Measurements from ENCODE around the gene KHDRBS1.
"Not testable (repeated sequence)": the region's sequence is repeated elsewhere in the genome, so short reads cannot be mapped to it uniquely, and the experiment has no call there.

KHDRBS1 gene

GRCh38 chr1:32014199-32014947 is 705 bp downstream of the KHDRBS1 start:
- no peak for DNase-seq

- DNase-seq, result no peak
Measured at GRCh38 chr1:32014948-32015273, 1.2 kb downstream of the KHDRBS1 start.

GRCh38 chr1:32020339-32020738 is 6.7 kb downstream of the KHDRBS1 start:
- no peak for DNase-seq

DNA sequence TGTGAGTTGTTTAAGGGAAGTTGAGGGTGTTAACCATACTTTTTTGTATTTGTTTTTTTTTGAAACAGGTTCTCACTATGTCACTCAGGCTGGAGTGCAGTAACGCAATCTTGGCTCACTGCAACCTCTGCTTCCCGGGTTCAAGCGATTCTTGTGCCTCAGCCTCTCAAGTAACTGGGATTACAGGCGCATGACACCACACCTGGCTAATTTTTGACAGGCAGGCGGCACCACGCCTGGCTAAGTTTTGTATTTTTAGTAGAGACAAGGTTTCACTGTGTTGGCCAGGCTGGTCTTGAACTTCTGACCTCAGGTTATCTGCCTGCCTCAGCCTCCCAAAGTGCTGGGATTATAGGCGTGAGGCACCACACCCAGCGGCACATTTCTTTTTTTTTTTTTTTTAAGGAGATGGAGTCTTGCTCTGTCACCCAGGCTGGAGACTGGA is 7.9 kb downstream of the KHDRBS1 start:
- DNase-seq, result not testable (repeated sequence)

DNA sequence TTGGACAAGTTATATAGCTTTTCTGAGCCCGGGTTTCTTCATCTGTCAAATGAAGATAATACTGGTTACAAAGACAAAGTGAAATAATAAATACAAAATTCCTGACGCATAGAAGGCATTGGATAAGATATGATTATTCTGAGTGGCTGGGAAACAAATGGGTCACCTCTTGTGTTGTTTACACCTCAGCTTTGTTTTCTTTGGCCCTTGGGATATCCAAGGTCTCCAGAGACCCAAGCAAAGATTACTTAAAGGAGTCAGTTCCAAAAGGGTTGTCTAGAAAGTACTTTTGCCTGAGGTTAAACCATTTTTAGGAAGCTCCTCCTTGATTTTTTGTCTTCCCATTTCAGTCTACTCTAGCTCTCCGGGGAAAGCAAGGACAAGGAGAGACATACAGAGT is 9.7 kb downstream of the KHDRBS1 start:
- no peak for DNase-seq

DNA sequence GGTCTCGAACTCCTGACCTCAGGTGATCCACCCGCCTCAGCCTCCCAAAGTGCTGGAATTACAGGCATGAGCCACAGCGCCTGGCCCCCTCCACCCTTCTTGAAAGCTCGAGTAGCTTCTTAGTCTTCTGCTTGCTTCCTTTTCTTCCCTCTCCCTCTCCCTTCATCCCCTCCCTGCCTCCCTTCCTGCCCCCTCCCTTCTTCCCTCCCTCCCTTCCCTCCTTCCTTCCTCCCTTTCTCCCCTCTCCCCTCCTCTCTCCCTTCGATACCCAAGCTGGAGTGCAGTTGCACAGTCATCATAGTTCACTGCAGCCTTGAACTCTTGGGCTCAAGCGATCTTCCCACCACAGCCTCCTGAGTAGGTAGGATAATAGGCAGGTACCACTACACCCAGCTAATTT is 11.8 kb downstream of the KHDRBS1 start:
- no peak for DNase-seq

DNA sequence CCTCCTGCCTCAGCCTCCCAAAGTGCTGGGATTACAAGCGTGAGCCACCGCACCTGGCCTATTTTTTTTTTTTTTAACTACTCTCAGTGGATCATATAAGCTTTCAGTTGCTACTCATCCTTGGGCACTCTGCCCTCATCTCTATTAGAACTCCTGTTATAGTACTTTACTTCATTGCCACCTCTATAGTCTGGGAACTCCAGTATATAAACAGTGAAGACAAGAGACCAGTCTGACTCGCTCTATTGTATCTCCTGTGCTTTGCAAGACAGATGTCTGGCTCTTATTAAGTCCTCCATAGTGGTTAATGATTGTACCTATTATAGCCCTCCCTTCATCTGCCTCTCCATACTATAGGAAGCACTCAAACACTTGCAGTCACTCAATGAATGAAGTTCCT is 15.1 kb downstream of the KHDRBS1 start:
- no peak for DNase-seq

DNA sequence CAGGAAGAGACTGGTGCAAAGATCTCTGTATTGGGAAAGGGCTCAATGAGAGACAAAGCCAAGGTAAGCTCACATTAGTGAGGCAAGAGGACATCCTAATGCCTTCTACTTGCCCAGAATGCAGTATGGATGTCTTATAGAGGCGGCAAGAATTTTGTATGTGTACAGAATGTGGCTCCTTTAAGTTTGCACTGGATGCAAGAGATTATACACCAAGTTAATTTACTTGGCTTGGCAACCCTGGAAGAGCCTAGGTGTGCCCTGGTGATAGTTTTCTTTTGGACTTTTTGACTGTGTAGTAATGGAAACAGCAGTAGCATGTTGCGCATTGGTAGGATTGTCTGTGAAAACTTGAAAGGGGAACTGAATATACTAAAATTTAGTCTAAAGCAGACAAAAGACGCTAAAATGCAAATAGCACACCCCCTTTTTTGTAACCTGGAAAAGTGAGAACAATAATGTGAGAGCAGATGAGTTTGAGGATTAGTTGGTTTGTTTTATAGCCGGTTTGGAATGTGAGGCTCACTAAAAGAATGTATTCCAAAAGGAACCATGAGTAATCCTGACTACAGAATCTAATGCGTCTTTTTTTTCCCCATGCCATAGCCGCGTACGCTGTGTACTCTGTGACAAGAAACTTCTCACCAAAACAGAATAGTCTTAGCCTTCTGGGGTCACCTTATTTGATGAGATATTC is 18.1 kb downstream of the KHDRBS1 start:
- no peak for DNase-seq

- no peak for DNase-seq
Measured at GRCh38 chr1:32032275-32032615, 18.6 kb downstream of the KHDRBS1 start.

GRCh38 chr1:32035119-32035518 is 21.5 kb downstream of the KHDRBS1 start:
- DNase-seq, result no peak

- no peak for DNase-seq
Measured at GRCh38 chr1:32040711-32041110, 27.0 kb downstream of the KHDRBS1 start.

- no peak for DNase-seq
Measured at GRCh38 chr1:32042330-32042729, 28.7 kb downstream of the KHDRBS1 start.

GRCh38 chr1:32044234-32044633 is 30.6 kb downstream of the KHDRBS1 start:
- no peak for DNase-seq

DNA sequence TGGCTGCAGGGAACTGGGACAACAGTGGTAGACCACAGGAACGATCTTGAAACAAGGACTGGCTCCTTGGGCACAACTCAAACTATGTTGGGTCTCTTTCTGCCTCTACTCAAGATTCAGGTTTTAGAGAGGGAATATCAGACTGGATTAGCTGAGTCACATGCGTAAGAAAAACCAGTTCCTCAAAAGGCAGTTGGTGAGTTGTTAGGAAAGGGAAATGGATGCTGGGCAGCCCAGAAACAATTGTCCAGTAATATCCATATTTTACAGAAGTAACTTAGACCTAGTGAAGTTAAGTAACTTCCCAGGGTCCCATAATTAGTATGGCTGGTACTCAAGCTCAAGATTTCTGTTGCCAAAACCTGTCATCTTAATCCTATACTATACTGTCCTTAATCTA is 32.1 kb downstream of the KHDRBS1 start:
- no peak for DNase-seq

- DNase-seq, result no peak
Measured at GRCh38 chr1:32047701-32048100, 34.0 kb downstream of the KHDRBS1 start.

- DNase-seq, result no peak
Measured at GRCh38 chr1:32048440-32048839, 34.8 kb downstream of the KHDRBS1 start.

DNA sequence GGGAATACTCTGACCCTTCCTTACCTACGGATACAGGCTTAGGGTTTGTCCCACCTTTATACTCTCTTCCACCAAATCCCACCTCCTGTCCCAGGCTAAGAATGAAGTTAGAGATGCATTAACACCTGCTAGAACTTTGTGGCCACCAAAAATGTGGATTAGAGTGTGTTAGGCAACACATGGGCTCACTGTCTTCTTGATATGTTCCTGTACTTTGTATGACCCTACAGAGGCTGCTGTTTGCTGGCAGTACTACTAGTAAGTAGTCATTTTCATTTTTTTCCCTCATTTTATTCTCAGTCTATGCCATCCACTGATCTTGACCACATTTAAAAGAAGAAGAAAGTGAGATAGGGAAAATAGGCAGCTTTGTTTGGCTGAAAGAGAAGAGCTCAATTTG is 38.0 kb downstream of the KHDRBS1 start:
- DNase-seq, result no peak

DNA sequence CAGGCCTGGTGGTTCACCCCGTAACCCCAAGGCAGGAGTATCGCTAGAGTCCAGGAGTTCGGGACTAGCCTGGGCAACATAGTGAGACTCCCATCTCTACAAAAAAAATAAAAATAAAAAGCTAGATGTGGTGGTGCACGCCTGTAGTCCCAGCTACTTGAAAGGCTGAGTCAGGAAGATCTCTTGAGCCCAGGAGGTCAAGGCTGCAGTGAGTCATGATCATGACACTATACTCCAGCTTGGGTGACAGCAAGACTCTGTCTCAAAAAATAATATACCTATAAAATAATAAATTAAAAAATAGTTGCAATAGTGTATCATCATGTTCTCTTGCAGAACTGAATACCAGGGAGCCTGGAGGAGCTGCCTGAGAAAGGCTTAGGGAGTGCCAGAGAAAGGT is 39.2 kb downstream of the KHDRBS1 start:
- DNase-seq, result no peak

GRCh38 chr1:32055416-32055815 is 41.7 kb downstream of the KHDRBS1 start:
- DNase-seq, result no peak

DNA sequence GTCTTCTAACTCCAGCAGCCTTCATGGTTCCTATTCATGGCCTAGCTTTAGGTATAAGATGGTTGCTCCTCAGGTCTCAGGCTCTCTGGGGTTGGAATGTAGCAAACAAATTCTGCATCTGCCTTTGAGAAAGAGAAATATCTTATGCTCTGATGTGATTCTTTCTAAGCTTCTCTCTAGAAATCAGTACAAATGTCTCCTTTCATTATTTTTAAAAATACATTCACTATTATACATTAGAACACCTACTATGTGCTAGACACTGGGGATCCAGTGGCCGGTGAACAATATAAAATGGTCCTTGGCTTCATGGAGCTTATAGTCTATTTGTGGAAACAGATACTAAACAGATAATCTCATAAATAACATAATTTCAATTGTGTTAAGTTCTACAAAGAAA is 42.9 kb downstream of the KHDRBS1 start:
- no peak for DNase-seq

DNA sequence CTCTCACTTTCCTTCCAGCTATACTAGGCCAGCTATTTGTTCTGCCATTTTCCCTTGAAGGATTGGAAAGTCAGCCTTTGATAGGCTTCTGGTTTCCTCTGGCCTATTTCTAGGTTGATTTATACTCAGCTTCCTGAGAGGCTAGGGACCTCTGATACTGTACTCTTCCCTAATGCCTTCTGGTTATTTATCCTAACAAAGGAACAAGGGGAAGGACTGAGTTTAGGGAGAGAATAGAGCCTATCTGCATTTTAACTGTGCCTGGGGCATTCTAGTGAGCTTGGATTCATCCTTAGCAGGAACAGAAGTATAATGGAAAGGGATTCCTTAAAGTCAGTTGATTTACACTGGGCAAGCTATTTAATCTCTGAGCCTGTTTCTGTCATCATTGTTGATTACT is 47.2 kb downstream of the KHDRBS1 start:
- DNase-seq, result no peak

- no peak for DNase-seq
Measured at GRCh38 chr1:32062867-32063230, 49.2 kb downstream of the KHDRBS1 start.

DNA sequence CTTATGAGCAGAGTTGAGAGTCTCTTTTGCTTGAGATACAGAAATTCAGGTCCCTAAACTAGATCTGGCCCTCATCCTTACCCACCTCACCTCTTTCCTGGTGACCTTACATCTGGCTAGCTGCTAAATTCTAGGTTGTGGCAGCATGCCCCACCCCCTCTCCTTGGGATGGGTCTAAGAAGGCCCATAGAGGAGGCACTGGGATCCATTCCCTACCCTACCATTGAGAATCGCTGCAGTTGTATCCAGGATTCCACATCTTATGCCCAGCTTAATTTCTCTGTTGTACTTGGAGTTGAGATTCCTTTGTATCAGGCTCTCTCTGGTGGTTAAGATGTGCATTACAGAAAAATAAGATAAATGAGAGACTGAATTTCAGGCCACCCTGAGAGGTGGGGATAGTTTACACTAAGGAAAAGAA is 49.6 kb downstream of the KHDRBS1 start:
- DNase-seq, result no peak

GRCh38 chr1:32065613-32066488 is 52.2 kb downstream of the KHDRBS1 start:
- DNase-seq, result not testable (repeated sequence)
